ENCODE measurements around the gene SERINC4. TPM values are rescaled to one million over a fixed set of nuclear protein-coding genes. Genes with fewer than 3 reads are reported as not detected.

Gene SERINC4
- total and polyA plus RNA-seq, 9 of the 15 experiments (the other 6 are each of a cell fraction or from before 2014, with no cell fraction given): 0.14 to 0.86 (median 0.18) TPM; not detected in 2

- TF ChIP-seq ID3 (CRISPR knock-in tag; IDR thresholded peaks at IDR 0.05) (no peak), ID3 (tag; IDR thresholded peaks at IDR 0.05) (peak; percentile 45; the same call in 1 of the 2 replicates), SNAPC5 (CRISPR knock-in tag; IDR thresholded peaks at IDR 0.05) (no peak), TBL1XR1 (IDR thresholded peaks at IDR 0.05; ENCODE audit: low read length in 2 of 2) (peak; percentile 41 to 50; a peak in 2 of 4 replicates), GABPB2 (CRISPR knock-in tag; conservative IDR thresholded peaks at IDR 0.05) (no peak), ZBTB7A (IDR thresholded peaks at IDR 0.05; ENCODE audit: borderline replicate concordance, control insufficient read depth, low read depth, low read length) (peak; percentile 38; the same call in 1 of the 2 replicates), CSDE1 (IDR thresholded peaks at IDR 0.05) (0 out of 4 replicates have a peak, but pooled peaks of 1 of the 2 experiments have one; percentile 12), ZNF766 (CRISPR knock-in tag; conservative IDR thresholded peaks at IDR 0.05) (no peak), WHSC1 (IDR thresholded peaks at IDR 0.05; ENCODE audit: low read length) (no peak), ZNF76 (CRISPR knock-in tag; IDR thresholded peaks at IDR 0.05; ENCODE audit: borderline replicate concordance) (peak; percentile 98), KAT8 (IDR thresholded peaks at IDR 0.05; ENCODE audit: low read depth) (no peak), RBM22 (IDR thresholded peaks at IDR 0.05; ENCODE audit: low read depth, low read length, poor library complexity, severe bottlenecking) (no peak), RB1 (IDR thresholded peaks at IDR 0.05; ENCODE audit: low read depth) (peak; percentile 92), ARID3B (CRISPR knock-in tag; IDR thresholded peaks at IDR 0.05; ENCODE audit: borderline replicate concordance) (no peak), ELF2 (CRISPR knock-in tag; IDR thresholded peaks at IDR 0.05) (peak; percentile 92), PHF20 (IDR thresholded peaks at IDR 0.05; ENCODE audit: partially characterized antibody) (peak; percentile 77), CTCFL (IDR thresholded peaks at IDR 0.05; ENCODE audit: borderline replicate concordance, insufficient read depth, low read depth, low read length, poor library complexity, severe bottlenecking) (no peak), CC2D1A (IDR thresholded peaks at IDR 0.05) (peak; percentile 84; the same call in 1 of the 2 replicates), MYC (IDR thresholded peaks at IDR 0.05; ENCODE audit: low read depth, low read length) (peak; percentile 88), MYC (CRISPR knock-in tag; IDR thresholded peaks at IDR 0.05; ENCODE audit: borderline replicate concordance, low read depth) (no peak), ZNF511 (CRISPR knock-in tag; IDR thresholded peaks at IDR 0.05) (peak; percentile 76)
Measured at GRCh38 chr15:43824302-43825246, 24.6 kb upstream of the SERINC4 start, which contains the start of gene MFAP1 (continued).
